Fibroblast of lung (primary cell): Measurements from ENCODE around the gene CROT. TPM values are rescaled to one million over a fixed set of nuclear protein-coding genes. Genes with fewer than 3 reads are reported as not detected.

ENCODE experiments used
- DNase-seq, 2 donors: peaks; one replicate each; pipeline versions ENCODE4 v3.0.0 to v3.0.0-alpha.2; 2010; ENCODE audit warnings: low read depth in 2 of 2
- H2AFZ ChIP-seq: 2 replicates; pipeline ENCODE4 v1.5.1; 2012; ENCODE audit warnings: low read length, control low read depth, inconsistent platforms
- H3K27ac ChIP-seq: 2 replicates; pipeline ENCODE4 v1.5.1; 2011; ENCODE audit warnings: low read length, control low read depth; ENCODE audit not compliant: insufficient read depth
- H3K27me3 ChIP-seq: 2 replicates; pipeline ENCODE4 v1.5.1; 2011; ENCODE audit warnings: mild to moderate bottlenecking, low read length; ENCODE audit not compliant: control insufficient read depth, insufficient read depth
- H3K36me3 ChIP-seq: 2 replicates; pipeline ENCODE4 v1.5.1; 2011; ENCODE audit warnings: low read length; ENCODE audit not compliant: control insufficient read depth, insufficient read depth
- H3K4me1 ChIP-seq: 2 replicates; pipeline ENCODE4 v1.5.1; 2011; ENCODE audit warnings: low read length; ENCODE audit not compliant: control insufficient read depth, insufficient read depth; ENCODE audit errors: extremely low read depth
- H3K4me2 ChIP-seq: 2 replicates; pipeline ENCODE4 v1.5.1; 2011; ENCODE audit warnings: low read length, control low read depth; ENCODE audit not compliant: insufficient read depth; ENCODE audit errors: extremely low read depth
- H3K4me3 ChIP-seq, 4 experiments: fragments of 200-600 bp in 1 of 4; sonication (generic) in 1 of 4; replicated peaks in 1 of 4; 2 replicates each; pipeline ENCODE4 v1.5.1; 2011 to 2016; ENCODE audit warnings: low read length in 4 of 4, low read depth in 3 of 4, mild to moderate bottlenecking in 3 of 4, control low read depth in 2 of 4, inconsistent platforms in 1 of 4, mixed read lengths in 1 of 4; ENCODE audit not compliant: insufficient read depth in 1 of 4; ENCODE audit errors: control extremely low read depth in 1 of 4
- H3K79me2 ChIP-seq: 2 replicates; pipeline ENCODE4 v1.5.1; 2012; ENCODE audit warnings: mild to moderate bottlenecking, low read length, inconsistent platforms; ENCODE audit not compliant: control insufficient read depth, insufficient read depth
- H3K9ac ChIP-seq: 2 replicates; pipeline ENCODE4 v1.5.1; 2011; ENCODE audit warnings: mild to moderate bottlenecking, low read length, control low read depth; ENCODE audit not compliant: insufficient read depth
- H3K9me3 ChIP-seq: 2 replicates; pipeline ENCODE4 v1.5.1; 2012; ENCODE audit warnings: low read depth, low read length; ENCODE audit not compliant: control insufficient read depth, insufficient read depth
- H4K20me1 ChIP-seq: 2 replicates; pipeline ENCODE4 v1.5.1; 2011; ENCODE audit warnings: low read length; ENCODE audit not compliant: control insufficient read depth, insufficient read depth; ENCODE audit errors: extremely low read depth
- EZH2 ChIP-seq: IDR thresholded peaks from 2 replicates; pipeline ENCODE4 v1.5.1; 2012; ENCODE audit warnings: low read length, control low read depth, mild to moderate bottlenecking; ENCODE audit errors: missing control alignments
- polyA plus RNA-seq, 2 donors: library from polyadenylated mRNA; depleted of rRNA in 1 of 2; stranded (reverse) in 1 of 2; unstranded in 1 of 2; fragments of >200 nt; gene quantifications; 2 replicates each; pipeline ENCODE4 v1.2.1, GENCODE V29; 2011 to 2012; ENCODE audit warnings: missing spikeins in 1 of 2
- total RNA-seq: library from RNA; depleted of rRNA; stranded (reverse); fragments of >200 nt; gene quantifications from 2 replicates; pipeline ENCODE4 v1.2.1, GENCODE V29; 2014
- TF ChIP-seq, protein P1 (sequence below), 2 donors: IDR thresholded peaks in 1 of 2; conservative IDR thresholded peaks in 1 of 2; 1 replicate in 1 of 2; 2 replicates in 1 of 2; pipeline ENCODE4 v1.5.1; 2011 to 2012; ENCODE audit warnings: low read length in 2 of 2, control low read depth in 1 of 2, inconsistent platforms in 1 of 2, low read depth in 1 of 2, mild to moderate bottlenecking in 1 of 2

CROT gene
- total and polyA plus RNA-seq, 2 donors (not counting 1 experiment from before 2014, with no cell fraction given), result 13.1 to 23.0 TPM

DNA sequence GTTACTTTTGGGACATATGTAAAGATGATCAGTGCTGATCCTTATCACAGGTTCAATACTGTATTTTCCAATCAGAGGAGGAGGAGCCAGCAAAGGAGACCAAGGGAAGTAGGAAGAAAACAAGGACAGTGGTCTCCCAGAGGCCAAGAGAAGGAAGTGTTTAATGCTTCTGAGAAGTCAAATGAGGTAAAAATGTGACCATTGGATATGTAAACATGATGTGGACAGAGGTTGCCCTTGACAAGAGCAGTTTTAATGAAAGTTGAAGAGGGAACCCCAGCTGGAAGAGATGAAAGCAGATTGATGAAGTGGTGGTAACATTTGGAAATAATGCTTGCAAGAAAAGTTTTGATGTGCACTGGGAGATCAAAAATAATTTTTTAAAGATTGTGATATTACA lies 18.8 kb downstream of the CROT start:
- TF ChIP-seq, protein P1, sequence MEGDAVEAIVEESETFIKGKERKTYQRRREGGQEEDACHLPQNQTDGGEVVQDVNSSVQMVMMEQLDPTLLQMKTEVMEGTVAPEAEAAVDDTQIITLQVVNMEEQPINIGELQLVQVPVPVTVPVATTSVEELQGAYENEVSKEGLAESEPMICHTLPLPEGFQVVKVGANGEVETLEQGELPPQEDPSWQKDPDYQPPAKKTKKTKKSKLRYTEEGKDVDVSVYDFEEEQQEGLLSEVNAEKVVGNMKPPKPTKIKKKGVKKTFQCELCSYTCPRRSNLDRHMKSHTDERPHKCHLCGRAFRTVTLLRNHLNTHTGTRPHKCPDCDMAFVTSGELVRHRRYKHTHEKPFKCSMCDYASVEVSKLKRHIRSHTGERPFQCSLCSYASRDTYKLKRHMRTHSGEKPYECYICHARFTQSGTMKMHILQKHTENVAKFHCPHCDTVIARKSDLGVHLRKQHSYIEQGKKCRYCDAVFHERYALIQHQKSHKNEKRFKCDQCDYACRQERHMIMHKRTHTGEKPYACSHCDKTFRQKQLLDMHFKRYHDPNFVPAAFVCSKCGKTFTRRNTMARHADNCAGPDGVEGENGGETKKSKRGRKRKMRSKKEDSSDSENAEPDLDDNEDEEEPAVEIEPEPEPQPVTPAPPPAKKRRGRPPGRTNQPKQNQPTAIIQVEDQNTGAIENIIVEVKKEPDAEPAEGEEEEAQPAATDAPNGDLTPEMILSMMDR (conservative IDR thresholded peaks at IDR 0.05 in 1 of 2, IDR thresholded peaks at IDR 0.05 in 1 of 2; ENCODE audit: low read depth in 1 of 2, low read length in 2 of 2), result no peak
- TF ChIP-seq EZH2, result no peak
- Histone ChIP-seq H3K36me3 (no peaks in the 10 kb centered on the region), H3K9ac (no peak overlapping the region), H4K20me1 (no peaks in the 10 kb centered on the region), H3K27ac (no peak overlapping the region), H3K9me3 (no peaks in the 10 kb centered on the region), H2AFZ (no peak overlapping the region), H3K4me1 (no peaks in the 10 kb centered on the region), H3K27me3 (no peaks in the 10 kb centered on the region), H3K4me2 (no peak overlapping the region), H3K4me3 (no peak overlapping the region), H3K79me2 (no peaks in the 10 kb centered on the region)
- DNase-seq, result no peak

DNA sequence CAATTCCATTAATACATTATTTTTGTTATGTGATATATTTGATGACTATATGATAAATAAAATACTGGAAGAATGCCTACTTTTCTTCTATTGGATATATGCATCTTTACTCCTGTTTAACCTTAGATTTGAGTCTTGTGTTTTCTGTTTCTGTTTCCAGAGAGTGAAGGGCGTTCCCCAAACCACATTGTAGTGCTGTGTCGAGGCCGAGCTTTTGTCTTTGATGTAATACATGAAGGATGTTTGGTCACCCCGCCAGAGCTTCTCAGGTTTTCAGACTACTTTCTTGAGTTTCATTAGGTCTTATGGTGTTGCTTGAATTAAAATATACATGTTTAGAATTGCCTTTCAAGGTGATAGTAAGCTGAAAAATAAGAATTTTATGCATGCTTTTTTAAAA lies 23.8 kb downstream of the CROT start:
- Histone ChIP-seq H3K27me3 (no peaks in the 10 kb centered on the region), H2AFZ (no peak overlapping the region), H3K79me2 (no peaks in the 10 kb centered on the region), H3K4me1 (no peaks in the 10 kb centered on the region), H3K36me3 (no peaks in the 10 kb centered on the region), H3K27ac (no peak overlapping the region), H3K9ac (no peak overlapping the region), H4K20me1 (no peaks in the 10 kb centered on the region), H3K4me2 (no peak overlapping the region), H3K9me3 (no peaks in the 10 kb centered on the region), H3K4me3 (no peak overlapping the region)
- DNase-seq, result no peak
- TF ChIP-seq, protein P1 (conservative IDR thresholded peaks at IDR 0.05 in 1 of 2, IDR thresholded peaks at IDR 0.05 in 1 of 2; ENCODE audit: low read depth in 1 of 2, low read length in 2 of 2), result no peak
- no peak for TF ChIP-seq EZH2

DNA sequence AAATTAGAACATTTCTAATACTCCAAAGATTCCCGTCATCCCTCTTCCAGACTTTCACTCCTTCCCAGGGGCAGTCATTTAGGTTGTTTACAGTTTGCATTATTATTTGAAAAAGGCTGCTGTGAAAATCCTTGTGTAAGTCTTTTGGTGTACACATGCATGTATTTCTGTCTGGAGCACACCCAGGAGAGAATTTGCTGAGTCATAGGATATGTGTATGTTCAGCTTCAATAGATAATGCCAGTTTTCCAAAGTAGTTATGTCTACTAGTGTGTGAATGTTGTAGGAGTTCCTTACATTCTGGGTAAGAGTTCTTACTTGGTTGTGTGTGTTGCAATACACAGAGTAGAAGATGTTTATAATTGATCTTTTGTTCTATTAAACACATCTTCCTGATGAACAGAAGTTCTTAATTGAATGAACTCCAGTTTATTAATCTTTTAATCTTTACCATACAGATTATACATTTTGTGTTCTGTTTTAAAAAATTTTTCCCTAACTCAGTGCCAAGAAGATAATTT lies 25.3 kb downstream of the CROT start:
- Histone ChIP-seq H3K9me3 (no peaks in the 10 kb centered on the region), H3K79me2 (no peaks in the 10 kb centered on the region), H3K27ac (no peak overlapping the region), H3K36me3 (no peaks in the 10 kb centered on the region), H3K4me1 (no peaks in the 10 kb centered on the region), H3K4me3 (no peak overlapping the region), H3K27me3 (no peaks in the 10 kb centered on the region), H2AFZ (no peak overlapping the region), H3K9ac (no peak overlapping the region), H4K20me1 (no peaks in the 10 kb centered on the region), H3K4me2 (no peak overlapping the region)
- TF ChIP-seq, protein P1 (conservative IDR thresholded peaks at IDR 0.05 in 1 of 2, IDR thresholded peaks at IDR 0.05 in 1 of 2; ENCODE audit: low read depth in 1 of 2, low read length in 2 of 2), result no peak
- no peak for TF ChIP-seq EZH2
- peak; percentile 55 to 84 for DNase-seq
